Measurements from ENCODE around the gene INPP5A. TPM values are rescaled to one million over a fixed set of nuclear protein-coding genes. Genes with fewer than 3 reads are reported as not detected.

Gene INPP5A
- total RNA-seq, 1 donor: 15.9 TPM

- DNase-seq (ENCODE audit: low read depth in 2 of 3, low spot score in 2 of 3): no peak
Measured at GRCh38 chr10:132517951-132518521, 19.6 kb upstream of the INPP5A start.

- DNase-seq (ENCODE audit: low read depth in 2 of 3, low spot score in 2 of 3): no peak
Measured at GRCh38 chr10:132518572-132519381, 18.8 kb upstream of the INPP5A start.

- DNase-seq (ENCODE audit: low read depth in 2 of 3, low spot score in 2 of 3): no peak
Measured at GRCh38 chr10:132519382-132520176, 18.0 kb upstream of the INPP5A start.

- no peak for DNase-seq (ENCODE audit: low read depth in 2 of 3, low spot score in 2 of 3)
Measured at GRCh38 chr10:132520177-132520811, 17.3 kb upstream of the INPP5A start.

- no peak for DNase-seq (ENCODE audit: low read depth in 2 of 3, low spot score in 2 of 3)
Measured at GRCh38 chr10:132521041-132521465, 16.5 kb upstream of the INPP5A start.

- DNase-seq (ENCODE audit: low read depth in 2 of 3, low spot score in 2 of 3): no peak
Measured at GRCh38 chr10:132521466-132522102, 16.0 kb upstream of the INPP5A start.

GRCh38 chr10:132522521-132523411 lies 14.8 kb upstream of the INPP5A start:
- DNase-seq (ENCODE audit: low read depth in 2 of 3, low spot score in 2 of 3): no peak

GRCh38 chr10:132523561-132524442 lies 13.8 kb upstream of the INPP5A start:
- DNase-seq (ENCODE audit: low read depth in 2 of 3, low spot score in 2 of 3): no peak

- no peak for DNase-seq (ENCODE audit: low read depth in 2 of 3, low spot score in 2 of 3)
Measured at GRCh38 chr10:132524443-132525285, 12.9 kb upstream of the INPP5A start.

GRCh38 chr10:132526676-132527075 lies 10.9 kb upstream of the INPP5A start:
- DNase-seq (ENCODE audit: low read depth in 2 of 3, low spot score in 2 of 3): no peak

- no peak for DNase-seq (ENCODE audit: low read depth in 2 of 3, low spot score in 2 of 3)
Measured at GRCh38 chr10:132527339-132528063, 10.1 kb upstream of the INPP5A start.

- DNase-seq (ENCODE audit: low read depth in 2 of 3, low spot score in 2 of 3): no peak
Measured at GRCh38 chr10:132528064-132528691, 9.4 kb upstream of the INPP5A start.

- DNase-seq (ENCODE audit: low read depth in 2 of 3, low spot score in 2 of 3): no peak
Measured at GRCh38 chr10:132532179-132532578, 5.4 kb upstream of the INPP5A start.

GRCh38 chr10:132532749-132533560 lies 4.6 kb upstream of the INPP5A start:
- no peak for DNase-seq (ENCODE audit: low read depth in 2 of 3, low spot score in 2 of 3)

- no peak for DNase-seq (ENCODE audit: low read depth in 2 of 3, low spot score in 2 of 3)
Measured at GRCh38 chr10:132533571-132534260, 3.9 kb upstream of the INPP5A start.
